Smooth muscle cell (in vitro differentiated cells): Measurements from ENCODE around the gene DEDD2. TPM values are rescaled to one million over a fixed set of nuclear protein-coding genes. Genes with fewer than 3 reads are reported as not detected.
A peak's percentile ranks its signal among the peaks of the same experiment; 100 is the strongest.

Source experiments
- DNase-seq: peaks from one replicate; lab custom pipeline; 2025; ENCODE audit not compliant: unreplicated experiment; lab: John Stamatoyannopoulos, UW
- H2AFZ ChIP-seq: fragments of 200-600 bp; sonication (generic); 2 replicates; pipeline ENCODE4 v1.6.0; 2016; ENCODE audit warnings: antibody characterized with exemption, low read depth, mild to moderate bottlenecking
- H3F3A ChIP-seq: fragments of 200-600 bp; sonication (generic); 2 replicates; pipeline ENCODE4 v1.6.0; 2017; ENCODE audit warnings: antibody characterized with exemption, low read depth
- H3K27ac ChIP-seq: fragments of 200-600 bp; sonication (generic); 2 replicates; pipeline ENCODE4 v1.5.1; 2016; ENCODE audit warnings: low read depth, mild to moderate bottlenecking
- H3K27me3 ChIP-seq: fragments of 200-600 bp; sonication (generic); 2 replicates; pipeline ENCODE4 v1.6.1; 2016; ENCODE audit warnings: low read depth, mild to moderate bottlenecking
- H3K36me3 ChIP-seq: fragments of 200-600 bp; sonication (generic); 2 replicates; pipeline ENCODE4 v1.5.1; 2016; ENCODE audit warnings: low read depth
- H3K4me1 ChIP-seq: fragments of 200-600 bp; sonication (generic); 2 replicates; pipeline ENCODE4 v1.5.1; 2016; ENCODE audit warnings: low read depth
- H3K4me2 ChIP-seq: fragments of 200-600 bp; sonication (generic); 2 replicates; pipeline ENCODE4 v1.6.0; 2016; ENCODE audit warnings: mild to moderate bottlenecking
- H3K4me3 ChIP-seq: fragments of 200-600 bp; sonication (generic); 2 replicates; pipeline ENCODE4 v1.5.1; 2016; ENCODE audit warnings: mild to moderate bottlenecking
- H3K79me2 ChIP-seq: fragments of 200-600 bp; sonication (generic); 2 replicates; pipeline ENCODE4 v1.6.0; 2016; ENCODE audit warnings: low read depth, mild to moderate bottlenecking
- H3K9ac ChIP-seq: fragments of 200-600 bp; sonication (generic); 2 replicates; pipeline ENCODE4 v1.6.0; 2016; ENCODE audit warnings: low read depth
- H3K9me3 ChIP-seq: fragments of 200-600 bp; sonication (generic); replicated peaks from 2 replicates; pipeline ENCODE4 v1.5.1; 2016; ENCODE audit warnings: low read depth
- H4K20me1 ChIP-seq: fragments of 200-600 bp; sonication (generic); 2 replicates; pipeline ENCODE4 v1.6.0; 2016; ENCODE audit warnings: low read depth
- WGBS: methylation state at CpG from one replicate; pipeline ENCODE4 v1.1.7; 2016; ENCODE audit warnings: low lambda C conversion rate; 5-methylcytosine and 5-hydroxymethylcytosine counted together
- polyA plus RNA-seq: library from polyadenylated mRNA; unstranded; fragments of >200 nt; fragmentation: Nextera tagmentation; extraction: Ambion mirVana; gene quantifications from 2 replicates; pipeline ENCODE4 v1.2.1, GENCODE V29; 2016
- total RNA-seq: library from RNA; depleted of rRNA; stranded (reverse); fragments of >200 nt; gene quantifications from 2 replicates; pipeline ENCODE4 v1.2.3, GENCODE V29; 2014
- TF ChIP-seq, protein P1 (sequence below): fragments of 200-600 bp; sonication (generic); IDR thresholded peaks from 2 replicates; pipeline ENCODE4 v1.5.1; 2017; ENCODE audit warnings: borderline replicate concordance, mild to moderate bottlenecking, antibody characterized with exemption; ENCODE audit not compliant: insufficient read depth, poor library complexity, severe bottlenecking

DEDD2 gene
- total and polyA plus RNA-seq, 2 experiments from 2014 or later: 22.4 to 35.4 TPM

DNA sequence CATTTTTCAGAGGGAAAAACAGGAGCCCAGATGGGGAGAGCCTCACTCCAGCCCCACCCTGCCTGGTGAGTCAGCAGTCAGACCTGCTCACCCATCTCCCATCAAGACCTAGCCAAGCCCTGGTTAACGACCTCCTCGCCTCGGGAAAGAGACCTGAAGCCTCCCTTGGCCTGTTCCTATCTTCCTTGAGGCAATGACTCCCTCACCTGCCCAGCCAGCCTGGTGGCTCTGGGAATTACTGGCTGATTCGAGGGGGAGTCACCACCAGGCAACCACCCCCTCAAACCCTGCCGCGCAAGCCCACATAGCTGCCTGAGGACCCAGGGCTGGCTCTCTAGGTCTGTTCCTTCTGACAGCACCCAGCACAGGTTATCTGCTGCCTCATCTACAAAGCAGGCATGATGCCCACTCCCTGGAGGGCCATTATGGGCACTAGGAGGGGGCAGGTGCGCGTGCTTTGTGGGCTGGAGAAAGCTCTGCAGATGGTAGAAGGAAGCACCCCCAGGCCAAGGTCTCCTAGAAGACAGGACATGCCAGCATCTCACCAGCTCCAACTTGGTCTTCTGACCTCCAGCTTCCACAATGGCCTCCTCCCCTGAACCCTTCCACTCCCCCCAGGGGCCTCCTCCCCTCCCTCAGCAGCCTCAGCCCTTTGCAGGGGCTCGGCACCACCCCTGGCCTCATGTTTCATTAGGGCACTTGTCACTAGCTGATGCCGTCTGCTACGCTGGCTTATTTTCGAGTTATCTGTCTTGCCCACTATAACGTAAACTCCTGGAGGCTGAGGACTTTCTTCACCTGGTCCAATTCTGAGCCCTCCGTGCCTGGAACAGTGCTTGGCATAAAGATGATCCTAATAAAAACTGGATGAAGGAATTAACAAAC lies 10.4 kb downstream of the DEDD2 start:
- H3K9ac ChIP-seq: peak overlapping the region; percentile 51
- WGBS: 63% methylated on average over 14 of the region's 14 CpGs
- no peaks in the 10 kb centered on the region for H3K27me3 ChIP-seq
- H3F3A ChIP-seq: no peaks in the 10 kb centered on the region
- TF ChIP-seq, protein P1, sequence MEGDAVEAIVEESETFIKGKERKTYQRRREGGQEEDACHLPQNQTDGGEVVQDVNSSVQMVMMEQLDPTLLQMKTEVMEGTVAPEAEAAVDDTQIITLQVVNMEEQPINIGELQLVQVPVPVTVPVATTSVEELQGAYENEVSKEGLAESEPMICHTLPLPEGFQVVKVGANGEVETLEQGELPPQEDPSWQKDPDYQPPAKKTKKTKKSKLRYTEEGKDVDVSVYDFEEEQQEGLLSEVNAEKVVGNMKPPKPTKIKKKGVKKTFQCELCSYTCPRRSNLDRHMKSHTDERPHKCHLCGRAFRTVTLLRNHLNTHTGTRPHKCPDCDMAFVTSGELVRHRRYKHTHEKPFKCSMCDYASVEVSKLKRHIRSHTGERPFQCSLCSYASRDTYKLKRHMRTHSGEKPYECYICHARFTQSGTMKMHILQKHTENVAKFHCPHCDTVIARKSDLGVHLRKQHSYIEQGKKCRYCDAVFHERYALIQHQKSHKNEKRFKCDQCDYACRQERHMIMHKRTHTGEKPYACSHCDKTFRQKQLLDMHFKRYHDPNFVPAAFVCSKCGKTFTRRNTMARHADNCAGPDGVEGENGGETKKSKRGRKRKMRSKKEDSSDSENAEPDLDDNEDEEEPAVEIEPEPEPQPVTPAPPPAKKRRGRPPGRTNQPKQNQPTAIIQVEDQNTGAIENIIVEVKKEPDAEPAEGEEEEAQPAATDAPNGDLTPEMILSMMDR: no peak
- no peaks in the 10 kb centered on the region for H3K4me1 ChIP-seq
- DNase-seq: no peak
- H3K27ac ChIP-seq: peak overlapping the region; percentile 86
- H3K79me2 ChIP-seq: peaks cover 2% of the 10 kb centered on the region
- no peak overlapping the region for H2AFZ ChIP-seq
- no peaks in the 10 kb centered on the region for H3K9me3 ChIP-seq
- no peaks in the 10 kb centered on the region for H3K36me3 ChIP-seq
- no peak overlapping the region for H3K4me3 ChIP-seq
- peaks cover 25% of the 10 kb centered on the region for H4K20me1 ChIP-seq
- H3K4me2 ChIP-seq: peak overlapping the region; percentile 61

DNA sequence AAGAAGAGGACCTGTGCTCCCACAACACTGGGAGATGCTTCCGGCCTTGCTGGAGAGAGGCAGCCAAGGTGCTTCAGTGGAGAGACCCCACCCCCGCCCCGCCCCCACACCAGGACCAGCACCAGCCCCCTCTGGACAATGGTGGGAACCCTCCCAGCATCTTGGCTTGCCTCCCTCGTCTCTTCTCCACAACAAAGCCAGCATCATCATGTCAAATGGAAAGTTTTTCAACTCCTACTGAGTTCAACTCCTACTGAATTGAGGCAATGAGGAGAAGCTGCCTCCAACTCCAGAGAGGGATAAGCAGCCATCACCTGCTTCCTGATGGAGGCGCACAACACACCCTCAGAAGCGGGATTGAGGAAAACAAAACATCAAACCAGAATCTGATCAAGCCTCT lies 12.8 kb downstream of the DEDD2 start:
- TF ChIP-seq, protein P1: no peak
- Histone ChIP-seq H2AFZ (no peak overlapping the region), H3K27me3 (no peaks in the 10 kb centered on the region), H3K4me3 (no peak overlapping the region), H3K4me2 (no peak overlapping the region), H3K4me1 (no peaks in the 10 kb centered on the region), H4K20me1 (peaks cover 43% of the 10 kb centered on the region), H3K9me3 (no peaks in the 10 kb centered on the region), H3K27ac (no peak overlapping the region), H3K36me3 (no peaks in the 10 kb centered on the region), H3K9ac (no peak overlapping the region), H3F3A (no peaks in the 10 kb centered on the region), H3K79me2 (no peaks in the 10 kb centered on the region)
- no peak for DNase-seq
- 95% methylated on average over 6 of the region's 6 CpGs for WGBS

DNA sequence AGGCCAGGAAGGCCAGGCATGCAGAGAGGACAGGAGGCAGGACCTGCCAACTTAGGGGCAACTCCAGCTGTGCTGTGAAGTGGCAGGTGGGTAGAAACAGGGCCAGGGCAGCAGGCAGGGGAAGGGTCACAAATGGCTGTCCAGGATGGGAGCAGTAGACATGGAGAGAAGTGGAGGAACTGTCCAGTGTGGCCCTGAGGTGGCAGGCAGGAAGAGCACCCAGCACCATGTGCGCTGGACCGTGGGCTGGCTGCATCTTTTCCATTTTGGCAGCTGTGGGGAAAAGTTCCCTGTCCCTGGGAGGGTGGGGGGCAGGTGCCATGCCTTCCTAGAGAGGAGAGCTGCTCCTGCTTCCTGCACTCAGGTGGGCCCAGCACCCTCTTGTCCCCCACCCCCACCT lies 13.8 kb downstream of the DEDD2 start:
- H3K36me3 ChIP-seq: no peaks in the 10 kb centered on the region
- DNase-seq: no peak
- 94% methylated on average over 2 of the region's 2 CpGs for WGBS
- no peaks in the 10 kb centered on the region for H3K27me3 ChIP-seq
- H3K9me3 ChIP-seq: no peaks in the 10 kb centered on the region
- peaks cover 43% of the 10 kb centered on the region for H4K20me1 ChIP-seq
- H3K4me3 ChIP-seq: no peak overlapping the region
- no peak overlapping the region for H3K4me2 ChIP-seq
- no peaks in the 10 kb centered on the region for H3F3A ChIP-seq
- no peak overlapping the region for H2AFZ ChIP-seq
- H3K79me2 ChIP-seq: no peaks in the 10 kb centered on the region
- TF ChIP-seq, protein P1: no peak
- H3K4me1 ChIP-seq: no peaks in the 10 kb centered on the region
- no peak overlapping the region for H3K27ac ChIP-seq
- no peak overlapping the region for H3K9ac ChIP-seq
